GM19193 (cell line): ENCODE measurements around the gene HHAT.

Experiments used
- POLR2A ChIP-seq: IDR thresholded peaks from 4 replicates; pipeline ENCODE4 v1.6.1; 2011; ENCODE audit not compliant: insufficient read depth, insufficient read length; ENCODE audit errors: extremely low read depth

The HHAT gene

GRCh38 chr1:210652329-210652954 is 323.7 kb downstream of the HHAT start:
- no peak for TF ChIP-seq POLR2A

GRCh38 chr1:210653771-210654170 is 325.1 kb downstream of the HHAT start:
- TF ChIP-seq POLR2A, result no peak

GRCh38 chr1:210654176-210654981 is 325.7 kb downstream of the HHAT start:
- no peak for TF ChIP-seq POLR2A

GRCh38 chr1:210655511-210655910 is 326.8 kb downstream of the HHAT start:
- no peak for TF ChIP-seq POLR2A

- TF ChIP-seq POLR2A, result no peak
Observed at GRCh38 chr1:210657806-210658205, 329.1 kb downstream of the HHAT start.

GRCh38 chr1:210662291-210663050 is 333.8 kb downstream of the HHAT start:
- no peak for TF ChIP-seq POLR2A

GRCh38 chr1:210663730-210664573 is 335.2 kb downstream of the HHAT start:
- TF ChIP-seq POLR2A, result no peak

GRCh38 chr1:210669951-210670350 is 341.2 kb downstream of the HHAT start:
- no peak for TF ChIP-seq POLR2A

- TF ChIP-seq POLR2A, result no peak
Observed at GRCh38 chr1:210674151-210674550, 345.4 kb downstream of the HHAT start.

GRCh38 chr1:210676539-210676938 is 347.8 kb downstream of the HHAT start:
- TF ChIP-seq POLR2A, result no peak

GRCh38 chr1:210677533-210677932 is 348.8 kb downstream of the HHAT start:
- TF ChIP-seq POLR2A, result no peak

GRCh38 chr1:210678306-210678705 is 349.6 kb downstream of the HHAT start:
- TF ChIP-seq POLR2A, result no peak

GRCh38 chr1:210681158-210681557 is 352.5 kb downstream of the HHAT start:
- no peak for TF ChIP-seq POLR2A

GRCh38 chr1:210683403-210684047 is 354.8 kb downstream of the HHAT start:
- no peak for TF ChIP-seq POLR2A
